SK-N-SH (cell line): Measurements from ENCODE around the gene MMRN1. TPM values are rescaled to one million over a fixed set of nuclear protein-coding genes. Genes with fewer than 3 reads are reported as not detected.

Experiments
- CTCF ChIA-PET: fragments of 300-600, 350-600 bp; formaldehyde crosslinking; extraction: SDS; loops from one replicate; lab custom pipeline; 2021; lab: Yijun Ruan, JAX
- POLR2A ChIA-PET: fragments of 350-600 bp; sonication (Branson Sonifier 250); formaldehyde crosslinking; extraction: SDS; loops from one replicate; lab custom pipeline; 2020; ENCODE audit warnings: antibody characterized with exemption, inconsistent platforms; lab: Yijun Ruan, JAX
- DNase-seq: peaks from one replicate; pipeline ENCODE4 v3.0.0; 2012
- H2AFZ ChIP-seq: fragments of 200-600 bp; sonication (generic); 2 replicates; pipeline ENCODE4 v1.8.1; 2016; ENCODE audit warnings: antibody characterized with exemption, mild to moderate bottlenecking, low read depth
- H3F3A ChIP-seq: fragments of 200-600 bp; sonication (generic); replicated peaks from 2 replicates; pipeline ENCODE3; 2016; ENCODE audit warnings: antibody characterized with exemption, mild to moderate bottlenecking; ENCODE audit not compliant: insufficient read depth
- H3K27ac ChIP-seq, 2 experiments: fragments of 200-500 bp in 1 of 2; fragments of 200-600 bp in 1 of 2; sonication (Bioruptor generic) in 1 of 2; sonication (generic), shearing (Covaris generic) in 1 of 2; 2 replicates each; pipeline versions ENCODE4 v1.5.1 to v1.6.1; 2014 to 2016; ENCODE audit warnings: low read depth in 2 of 2, inconsistent platforms in 1 of 2, low read length in 1 of 2, mild to moderate bottlenecking in 1 of 2, mixed read lengths in 1 of 2
- H3K27me3 ChIP-seq: fragments of 200-600 bp; sonication (generic), shearing (Covaris generic); 2 replicates; pipeline ENCODE4 v1.6.1; 2016; ENCODE audit warnings: mixed run types; ENCODE audit not compliant: insufficient read depth
- H3K36me3 ChIP-seq, 2 experiments: fragments of 200-500 bp in 1 of 2; fragments of 200-600 bp in 1 of 2; sonication (Bioruptor generic) in 1 of 2; sonication (generic) in 1 of 2; replicated peaks in 1 of 2; 2 replicates each; pipeline versions ENCODE3 to v1.5.1; 2014 to 2016; ENCODE audit warnings: low read length in 1 of 2, mild to moderate bottlenecking in 1 of 2; ENCODE audit not compliant: insufficient read depth in 2 of 2, control insufficient read depth in 1 of 2
- H3K4me1 ChIP-seq, 2 experiments: fragments of 200-500 bp in 1 of 2; fragments of 200-600 bp in 1 of 2; sonication (Bioruptor generic) in 1 of 2; sonication (generic), shearing (Covaris generic) in 1 of 2; 2 replicates each; pipeline versions ENCODE4 v1.5.1 to v1.6.1; 2014 to 2016; ENCODE audit warnings: low read depth in 1 of 2, low read length in 1 of 2, mixed run types in 1 of 2; ENCODE audit not compliant: insufficient read depth in 2 of 2, control insufficient read depth in 1 of 2
- H3K4me2 ChIP-seq: fragments of 200-600 bp; sonication (generic), shearing (Covaris generic); 2 replicates; pipeline ENCODE4 v1.6.1; 2017; ENCODE audit warnings: mixed run types
- H3K4me3 ChIP-seq, 2 experiments: fragments of 200-500 bp in 1 of 2; fragments of 200-600 bp in 1 of 2; sonication (Bioruptor generic) in 1 of 2; sonication (generic), shearing (Covaris generic) in 1 of 2; 2 replicates each; pipeline versions ENCODE4 v1.5.1 to v1.8.1; 2014 to 2016; ENCODE audit warnings: low read depth in 2 of 2, inconsistent platforms in 1 of 2, low read length in 1 of 2, mild to moderate bottlenecking in 1 of 2, mixed read lengths in 1 of 2, moderate library complexity in 1 of 2
- H3K79me2 ChIP-seq: fragments of 200-600 bp; sonication (generic); 2 replicates; pipeline ENCODE4 v1.8.1; 2017; ENCODE audit warnings: mild to moderate bottlenecking; ENCODE audit not compliant: insufficient read depth
- H3K9ac ChIP-seq: fragments of 200-600 bp; sonication (generic); 2 replicates; pipeline ENCODE4 v1.6.1; 2017; ENCODE audit warnings: mixed run types
- H3K9me2 ChIP-seq: fragments of 200-600 bp; sonication (generic); 2 replicates; pipeline ENCODE4 v1.6.1; 2017; ENCODE audit warnings: mixed run types
- H3K9me3 ChIP-seq: fragments of 200-600 bp; sonication (generic); 2 replicates; pipeline ENCODE4 v1.6.1; 2017; ENCODE audit warnings: mixed run types, mild to moderate bottlenecking, moderate library complexity
- H4K20me1 ChIP-seq: fragments of 200-600 bp; sonication (generic); 2 replicates; pipeline ENCODE4 v1.6.1; 2017; ENCODE audit warnings: mild to moderate bottlenecking, mixed run types; ENCODE audit not compliant: insufficient read depth
- CHD2 ChIP-seq: fragments of 150-350 bp; IDR thresholded peaks from 2 replicates; pipeline ENCODE4 v1.6.1; 2018; ENCODE audit warnings: low read length; ENCODE audit not compliant: partially characterized antibody
- CTCF ChIP-seq: fragments of 200-600 bp; sonication (generic); IDR thresholded peaks from 2 replicates; pipeline ENCODE4 v1.6.1; 2017; ENCODE audit warnings: antibody characterized with exemption, mild to moderate bottlenecking, moderate library complexity
- FOXM1 ChIP-seq: IDR thresholded peaks from 2 replicates; pipeline ENCODE4 v1.4.0; 2012; ENCODE audit warnings: low read depth, mild to moderate bottlenecking
- GABPA ChIP-seq: IDR thresholded peaks from 2 replicates; pipeline ENCODE4 v1.4.0; 2012; ENCODE audit warnings: low read depth, mild to moderate bottlenecking
- IRF3 ChIP-seq: fragments of 150-350 bp; IDR thresholded peaks from 2 replicates; pipeline ENCODE4 v1.6.1; 2016; ENCODE audit warnings: mild to moderate bottlenecking, low read depth, low read length
- MAX ChIP-seq: IDR thresholded peaks from 2 replicates; pipeline ENCODE4 v1.4.0; 2012; ENCODE audit warnings: low read depth
- MXI1 ChIP-seq: IDR thresholded peaks from 2 replicates; pipeline ENCODE4 v1.6.1; 2012; ENCODE audit warnings: mild to moderate bottlenecking, low read depth, low read length, improper control_type of control experiment
- NFIC ChIP-seq: IDR thresholded peaks from 2 replicates; pipeline ENCODE4 v1.4.0; 2012; ENCODE audit warnings: borderline replicate concordance
- POLR2AphosphoS5 ChIP-seq: IDR thresholded peaks from 2 replicates; pipeline ENCODE4 v1.6.1; 2012; ENCODE audit warnings: low read depth, low read length
- RAD21 ChIP-seq: IDR thresholded peaks from 2 replicates; pipeline ENCODE4 v1.6.1; 2012; ENCODE audit warnings: mild to moderate bottlenecking, low read length
- RCOR1 ChIP-seq: fragments of 150-350 bp; IDR thresholded peaks from 2 replicates; pipeline ENCODE4 v1.6.1; 2017; ENCODE audit warnings: antibody characterized with exemption, low read length
- RXRA ChIP-seq: IDR thresholded peaks from 2 replicates; pipeline ENCODE4 v1.4.0; 2012; ENCODE audit warnings: low read depth, mild to moderate bottlenecking, borderline replicate concordance
- SMC3 ChIP-seq: IDR thresholded peaks from 2 replicates; pipeline ENCODE4 v1.6.1; 2012; ENCODE audit warnings: low read depth, low read length, improper control_type of control experiment
- TAF1 ChIP-seq: IDR thresholded peaks from 2 replicates; pipeline ENCODE4 v1.6.1; 2012; ENCODE audit warnings: low read depth, mild to moderate bottlenecking, low read length, moderate library complexity, borderline replicate concordance
- TCF12 ChIP-seq: IDR thresholded peaks from 2 replicates; pipeline ENCODE4 v1.4.0; 2012
- USF2 ChIP-seq: fragments of 150-350 bp; IDR thresholded peaks from 2 replicates; pipeline ENCODE4 v1.6.1; 2017; ENCODE audit warnings: antibody characterized with exemption, low read length, low read depth, borderline replicate concordance
- YY1 ChIP-seq: IDR thresholded peaks from 2 replicates; pipeline ENCODE4 v1.4.0; 2012; ENCODE audit warnings: low read depth, mild to moderate bottlenecking
- WGBS: methylation state at CpG from one replicate; pipeline ENCODE4 v1.1.6; 2017; ENCODE audit warnings: low lambda C conversion rate; 5-methylcytosine and 5-hydroxymethylcytosine counted together
- polyA plus RNA-seq, 3 experiments: library from polyadenylated mRNA; depleted of rRNA; stranded (reverse); fragments of >200 nt; gene quantifications; 2 replicates each; pipeline ENCODE4 v1.2.3, GENCODE V29; 2012

Gene MMRN1
- polyA plus RNA-seq, 1 of the 3 experiments (the other 2 are of a cell fraction): not detected

- Histone ChIP-seq H3K9me3 (no peaks in the 10 kb centered on the region), H3F3A (no peaks in the 10 kb centered on the region), H2AFZ (no peak overlapping the region), H3K4me2 (no peak overlapping the region), H3K9me2 (no peaks in the 10 kb centered on the region), H3K79me2 (no peaks in the 10 kb centered on the region), H3K36me3 (no peaks in the 10 kb centered on the region), H3K4me1 (no peaks in the 10 kb centered on the region; a peak in 1 of 4 replicates), H3K9ac (no peak overlapping the region), H4K20me1 (no peaks in the 10 kb centered on the region), H3K27ac (no peak overlapping the region), H3K4me3 (no peak overlapping the region), H3K27me3 (no peaks in the 10 kb centered on the region)
- TF ChIP-seq RAD21: peak; percentile 63
- TF ChIP-seq IRF3: no peak
- TF ChIP-seq TAF1: no peak
- TF ChIP-seq RXRA: no peak
- TF ChIP-seq YY1: no peak
- peak; percentile 24; the same call in 1 of the 2 replicates for TF ChIP-seq SMC3
- no peak for TF ChIP-seq GABPA
- TF ChIP-seq CTCF: peak; percentile 39; the same call in 1 of the 2 replicates
- POLR2A ChIA-PET: no interaction called here
- DNase-seq: peak; percentile 2
- CTCF ChIA-PET: interaction anchor here (0.6 to 2.2 kb wide), 3 partner anchors 8 to 344 kb away, joined by 3 to 8 read pairs (median 4); no protein-coding TSS in a partner anchor
- WGBS: 66% methylated on average over 2 of the region's 2 CpGs
Observed at GRCh38 chr4:89949782-89950387, 55.2 kb downstream of the MMRN1 start.

- Histone ChIP-seq H3K4me1 (no peaks in the 10 kb centered on the region; a peak in 1 of 4 replicates), H3K9me3 (no peaks in the 10 kb centered on the region), H3K4me3 (no peak overlapping the region)
- WGBS: 59% methylated on average over 3 of the region's 3 CpGs
- TF ChIP-seq CHD2 (no peak), GABPA (no peak), USF2 (no peak), POLR2AphosphoS5 (no peak), MXI1 (no peak), MAX (no peak), FOXM1 (no peak), RCOR1 (no peak), TCF12 (no peak), CTCF (no peak), NFIC (no peak), IRF3 (no peak), RAD21 (no peak)
- TF ChIP-seq, all 33 proteins: peak for 0
- no peaks in the 10 kb centered on the region for H3K27me3 ChIP-seq
- POLR2A ChIA-PET: no interaction called here
- H3K4me2 ChIP-seq: no peak overlapping the region
- no peaks in the 10 kb centered on the region for H3K9me2 ChIP-seq
- no peak overlapping the region for H3K27ac ChIP-seq
- DNase-seq: no peak
- no peak overlapping the region for H2AFZ ChIP-seq
- CTCF ChIA-PET: no interaction called here
- H4K20me1 ChIP-seq: no peaks in the 10 kb centered on the region
- no peaks in the 10 kb centered on the region for H3K36me3 ChIP-seq
- no peaks in the 10 kb centered on the region for H3F3A ChIP-seq
- no peak overlapping the region for H3K9ac ChIP-seq
- H3K79me2 ChIP-seq: no peaks in the 10 kb centered on the region
Observed at GRCh38 chr4:89952458-89952857, 57.8 kb downstream of the MMRN1 start.
